ENCODE results near the gene XPR1. TPM values are rescaled to one million over a fixed set of nuclear protein-coding genes. Genes with fewer than 3 reads are reported as not detected.

Gene XPR1
- total and polyA plus RNA-seq, 2 donors = 9.5 to 10.3 TPM

- DNase-seq (ENCODE audit: low read depth in 6 of 9, low spot score in 9 of 9) = no peak
- Histone ChIP-seq H3K4me1 (ENCODE audit: control insufficient read depth in 2 of 2, insufficient read depth in 2 of 2, low read length in 2 of 2) (no peaks in the 10 kb centered on the region), H3K36me3 (ENCODE audit: control insufficient read depth in 2 of 2, insufficient read depth in 2 of 2, low read length in 1 of 2) (no peaks in the 10 kb centered on the region), H3K9me3 (ENCODE audit: control insufficient read depth in 2 of 2, insufficient read depth in 1 of 2, low read length in 1 of 2) (no peaks in the 10 kb centered on the region), H3K27ac (ENCODE audit: low read depth in 1 of 2, low read length in 1 of 2) (no peak overlapping the region), H3K4me3 (ENCODE audit: low read length in 2 of 2) (no peak overlapping the region), H3K27me3 (ENCODE audit: control insufficient read depth in 2 of 2, insufficient read depth in 1 of 2, low read length in 1 of 2) (no peaks in the 10 kb centered on the region)
- WGBS = 94% methylated on average over 5 of the region's 5 CpGs
Measured at GRCh38 chr1:180646093-180646492, 14.3 kb downstream of the XPR1 start.

DNA sequence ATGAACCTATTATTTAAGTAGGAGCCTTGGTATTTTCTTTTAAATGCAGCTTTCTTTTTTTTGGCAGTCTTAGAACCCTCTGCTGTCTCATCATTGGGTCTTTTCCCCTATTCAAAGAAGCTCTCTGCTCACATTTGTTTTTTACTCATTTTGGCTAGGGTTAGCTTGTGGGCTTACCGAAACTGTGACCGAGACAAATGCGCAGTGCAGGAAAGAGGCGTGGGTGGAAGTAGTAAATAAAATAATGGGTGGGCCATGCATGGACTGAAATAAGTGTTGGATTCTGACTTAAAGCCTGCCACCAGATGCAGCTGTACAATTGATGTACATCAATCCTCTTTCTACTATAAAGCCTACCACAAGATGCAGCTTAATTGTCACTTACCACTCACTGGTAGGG lies 14.7 kb downstream of the XPR1 start:
- Histone ChIP-seq H3K27ac (ENCODE audit: low read depth in 1 of 2, low read length in 1 of 2) (no peak overlapping the region), H3K4me3 (ENCODE audit: low read length in 2 of 2) (no peak overlapping the region), H3K36me3 (ENCODE audit: control insufficient read depth in 2 of 2, insufficient read depth in 2 of 2, low read length in 1 of 2) (no peaks in the 10 kb centered on the region), H3K27me3 (ENCODE audit: control insufficient read depth in 2 of 2, insufficient read depth in 1 of 2, low read length in 1 of 2) (no peaks in the 10 kb centered on the region), H3K9me3 (ENCODE audit: control insufficient read depth in 2 of 2, insufficient read depth in 1 of 2, low read length in 1 of 2) (no peaks in the 10 kb centered on the region), H3K4me1 (ENCODE audit: control insufficient read depth in 2 of 2, insufficient read depth in 2 of 2, low read length in 2 of 2) (no peaks in the 10 kb centered on the region)
- WGBS = 82% methylated on average over 4 of the region's 4 CpGs
- no peak for DNase-seq (ENCODE audit: low read depth in 6 of 9, low spot score in 9 of 9)

DNA sequence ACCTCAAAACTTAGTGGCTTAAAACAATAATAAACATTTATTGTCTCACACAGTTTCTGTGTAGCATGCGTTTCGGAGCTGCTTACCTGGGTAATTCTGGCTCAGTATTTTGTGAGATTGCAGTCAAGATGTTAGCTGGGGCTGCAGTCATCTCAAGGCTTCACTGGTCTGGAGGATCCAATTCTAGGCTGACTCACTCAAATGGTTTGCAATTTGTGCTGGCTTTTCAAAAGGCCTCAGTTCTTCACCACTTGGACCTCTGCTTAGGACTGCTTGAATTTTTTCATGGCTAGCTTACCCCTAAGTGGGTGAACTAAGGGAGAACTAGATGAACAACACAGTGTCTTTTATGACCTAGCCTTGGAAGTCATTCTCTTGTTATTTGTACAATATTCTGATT lies 21.0 kb downstream of the XPR1 start:
- no peak overlapping the region for H3K27ac ChIP-seq (ENCODE audit: low read depth in 1 of 2, low read length in 1 of 2)
- H3K4me3 ChIP-seq (ENCODE audit: low read length in 2 of 2) = no peak overlapping the region
- H3K36me3 ChIP-seq (ENCODE audit: control insufficient read depth in 2 of 2, insufficient read depth in 2 of 2, low read length in 1 of 2) = no peaks in the 10 kb centered on the region
- 99% methylated on average over 2 of the region's 2 CpGs for WGBS
- no peak for DNase-seq (ENCODE audit: low read depth in 6 of 9, low spot score in 9 of 9)
- H3K9me3 ChIP-seq (ENCODE audit: control insufficient read depth in 2 of 2, insufficient read depth in 1 of 2, low read length in 1 of 2) = no peaks in the 10 kb centered on the region
- no peaks in the 10 kb centered on the region for H3K27me3 ChIP-seq (ENCODE audit: control insufficient read depth in 2 of 2, insufficient read depth in 1 of 2, low read length in 1 of 2)
- no peaks in the 10 kb centered on the region for H3K4me1 ChIP-seq (ENCODE audit: control insufficient read depth in 2 of 2, insufficient read depth in 2 of 2, low read length in 2 of 2)

DNA sequence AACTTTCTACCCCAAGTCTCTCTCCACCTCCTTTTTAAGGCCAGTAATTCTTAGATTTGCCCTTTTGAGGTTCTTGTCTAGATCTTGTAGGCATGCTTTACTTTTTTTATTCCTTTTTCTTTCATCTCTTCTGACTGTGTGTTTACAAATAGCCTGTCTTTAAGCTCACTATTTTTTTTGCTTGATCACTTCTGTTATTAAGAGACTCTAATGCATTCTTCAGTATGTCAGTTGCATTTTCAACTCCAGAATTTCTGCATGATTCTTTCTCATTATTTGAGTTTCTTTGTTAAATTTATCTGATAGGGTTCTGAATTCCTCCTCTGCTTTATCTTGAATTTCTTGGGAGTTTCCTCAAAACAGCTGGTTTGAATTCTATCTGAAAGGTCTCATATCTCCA lies 30.9 kb downstream of the XPR1 start:
- H3K9me3 ChIP-seq (ENCODE audit: control insufficient read depth in 2 of 2, insufficient read depth in 1 of 2, low read length in 1 of 2) = peaks cover 2 to 25% of the 10 kb centered on the region in 2 donors
- H3K27me3 ChIP-seq (ENCODE audit: control insufficient read depth in 2 of 2, insufficient read depth in 1 of 2, low read length in 1 of 2) = no peaks in the 10 kb centered on the region

DNA sequence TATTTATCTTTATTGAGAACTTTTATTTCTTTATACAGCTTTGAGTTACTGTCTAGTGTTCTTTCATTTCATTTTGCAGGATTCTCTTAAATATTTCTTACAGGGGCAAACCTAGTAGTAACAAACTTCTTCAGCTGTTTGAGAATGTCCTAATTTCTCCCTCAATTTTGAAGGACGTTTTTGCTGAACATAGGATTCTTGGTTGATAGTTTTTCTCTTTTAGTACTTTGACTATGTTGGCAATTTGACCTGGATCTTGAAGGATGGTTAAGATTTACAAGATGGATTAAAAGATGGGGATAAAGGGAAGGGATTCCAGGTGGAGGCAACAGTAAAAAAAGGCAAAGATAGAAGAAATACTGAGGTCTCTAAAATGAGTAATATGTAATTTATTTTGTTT lies 38.9 kb downstream of the XPR1 start:
- 98% methylated on average over 1 of the region's 1 CpG for WGBS
- H3K27me3 ChIP-seq (ENCODE audit: control insufficient read depth in 2 of 2, insufficient read depth in 1 of 2, low read length in 1 of 2) = no peaks in the 10 kb centered on the region

More for the DNA sequence above, 30.9 kb downstream of the XPR1 start:
- no peak for DNase-seq (ENCODE audit: low read depth in 6 of 9, low spot score in 9 of 9)
- Histone ChIP-seq H3K36me3 (ENCODE audit: control insufficient read depth in 2 of 2, insufficient read depth in 2 of 2, low read length in 1 of 2) (peaks cover 0 to 3% of the 10 kb centered on the region in 2 donors), H3K27ac (ENCODE audit: low read depth in 1 of 2, low read length in 1 of 2) (no peak overlapping the region), H3K4me1 (ENCODE audit: control insufficient read depth in 2 of 2, insufficient read depth in 2 of 2, low read length in 2 of 2) (no peaks in the 10 kb centered on the region), H3K4me3 (ENCODE audit: low read length in 2 of 2) (no peak overlapping the region)

DNA sequence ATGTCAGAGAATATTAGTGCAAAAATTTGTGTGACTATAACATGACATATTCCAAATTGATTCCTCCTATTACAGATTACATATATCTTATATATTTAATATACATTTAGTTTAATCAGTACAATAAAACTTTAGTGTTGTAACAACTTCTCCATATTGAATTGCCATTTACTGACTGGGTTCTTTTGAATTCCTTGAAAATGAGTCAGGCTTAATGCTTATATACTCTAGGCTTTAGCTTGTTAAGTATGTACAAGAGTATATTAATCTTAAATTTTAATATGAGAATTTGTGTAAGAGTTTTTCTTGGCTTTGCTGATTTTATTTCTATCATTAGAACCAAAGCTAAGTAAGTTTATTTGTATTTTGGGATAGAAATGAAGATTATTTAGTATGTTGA lies 40.3 kb downstream of the XPR1 start:
- DNase-seq (ENCODE audit: low read depth in 6 of 9, low spot score in 9 of 9) = no peak
- Histone ChIP-seq H3K9me3 (ENCODE audit: control insufficient read depth in 2 of 2, insufficient read depth in 1 of 2, low read length in 1 of 2) (peaks cover 0 to 4% of the 10 kb centered on the region in 2 donors), H3K4me1 (ENCODE audit: control insufficient read depth in 2 of 2, insufficient read depth in 2 of 2, low read length in 2 of 2) (no peaks in the 10 kb centered on the region), H3K27ac (ENCODE audit: low read depth in 1 of 2, low read length in 1 of 2) (no peak overlapping the region), H3K27me3 (ENCODE audit: control insufficient read depth in 2 of 2, insufficient read depth in 1 of 2, low read length in 1 of 2) (no peaks in the 10 kb centered on the region), H3K36me3 (ENCODE audit: control insufficient read depth in 2 of 2, insufficient read depth in 2 of 2, low read length in 1 of 2) (no peaks in the 10 kb centered on the region), H3K4me3 (ENCODE audit: low read length in 2 of 2) (no peak overlapping the region)

More for the DNA sequence above, 38.9 kb downstream of the XPR1 start:
- H3K4me1 ChIP-seq (ENCODE audit: control insufficient read depth in 2 of 2, insufficient read depth in 2 of 2, low read length in 2 of 2) = no peaks in the 10 kb centered on the region
- no peak overlapping the region for H3K4me3 ChIP-seq (ENCODE audit: low read length in 2 of 2)
- peaks cover 0 to 4% of the 10 kb centered on the region in 2 donors for H3K9me3 ChIP-seq (ENCODE audit: control insufficient read depth in 2 of 2, insufficient read depth in 1 of 2, low read length in 1 of 2)
- H3K27ac ChIP-seq (ENCODE audit: low read depth in 1 of 2, low read length in 1 of 2) = no peak overlapping the region
- DNase-seq (ENCODE audit: low read depth in 6 of 9, low spot score in 9 of 9) = no peak
- H3K36me3 ChIP-seq (ENCODE audit: control insufficient read depth in 2 of 2, insufficient read depth in 2 of 2, low read length in 1 of 2) = no peaks in the 10 kb centered on the region

GRCh38 chr1:180672505-180672904 lies 40.7 kb downstream of the XPR1 start:
- DNase-seq (ENCODE audit: low read depth in 6 of 9, low spot score in 9 of 9) = no peak
- H3K4me1 ChIP-seq (ENCODE audit: control insufficient read depth in 2 of 2, insufficient read depth in 2 of 2, low read length in 2 of 2) = no peaks in the 10 kb centered on the region

GRCh38 chr1:180674603-180675530 lies 43.0 kb downstream of the XPR1 start:
- Histone ChIP-seq H3K4me1 (ENCODE audit: control insufficient read depth in 2 of 2, insufficient read depth in 2 of 2, low read length in 2 of 2) (no peaks in the 10 kb centered on the region), H3K9me3 (ENCODE audit: control insufficient read depth in 2 of 2, insufficient read depth in 1 of 2, low read length in 1 of 2) (peaks cover 0 to 4% of the 10 kb centered on the region in 2 donors), H3K27me3 (ENCODE audit: control insufficient read depth in 2 of 2, insufficient read depth in 1 of 2, low read length in 1 of 2) (no peaks in the 10 kb centered on the region), H3K36me3 (ENCODE audit: control insufficient read depth in 2 of 2, insufficient read depth in 2 of 2, low read length in 1 of 2) (no peaks in the 10 kb centered on the region), H3K4me3 (ENCODE audit: low read length in 2 of 2) (no peak overlapping the region), H3K27ac (ENCODE audit: low read depth in 1 of 2, low read length in 1 of 2) (no peak overlapping the region)
- no peak for DNase-seq (ENCODE audit: low read depth in 6 of 9, low spot score in 9 of 9)
- WGBS = 0% methylated on average over 1 of the region's 1 CpG

More at GRCh38 chr1:180672505-180672904, 40.7 kb downstream of the XPR1 start:
- Histone ChIP-seq H3K36me3 (ENCODE audit: control insufficient read depth in 2 of 2, insufficient read depth in 2 of 2, low read length in 1 of 2) (no peaks in the 10 kb centered on the region), H3K4me3 (ENCODE audit: low read length in 2 of 2) (no peak overlapping the region), H3K9me3 (ENCODE audit: control insufficient read depth in 2 of 2, insufficient read depth in 1 of 2, low read length in 1 of 2) (peaks cover 0 to 4% of the 10 kb centered on the region in 2 donors), H3K27me3 (ENCODE audit: control insufficient read depth in 2 of 2, insufficient read depth in 1 of 2, low read length in 1 of 2) (no peaks in the 10 kb centered on the region), H3K27ac (ENCODE audit: low read depth in 1 of 2, low read length in 1 of 2) (no peak overlapping the region)

DNA sequence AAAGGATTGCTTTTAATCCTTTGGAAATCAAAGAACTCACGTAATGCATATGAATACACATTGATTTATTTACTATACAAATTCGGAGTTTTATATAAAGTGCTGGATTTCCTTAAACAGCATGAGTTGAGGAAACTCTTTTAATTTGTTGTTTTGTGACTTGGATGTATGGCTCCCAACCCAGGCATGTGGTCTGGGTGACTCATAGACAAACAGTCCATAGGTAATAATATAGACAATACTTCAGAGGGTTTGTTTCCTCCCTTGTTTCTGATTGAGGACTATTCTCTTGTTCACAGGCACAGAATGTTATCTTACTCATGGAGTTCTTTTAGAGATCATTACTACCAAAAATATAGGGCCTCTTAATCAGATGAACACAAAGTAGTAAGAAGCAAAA lies 43.8 kb downstream of the XPR1 start:
- Histone ChIP-seq H3K4me1 (ENCODE audit: control insufficient read depth in 2 of 2, insufficient read depth in 2 of 2, low read length in 2 of 2) (no peaks in the 10 kb centered on the region), H3K36me3 (ENCODE audit: control insufficient read depth in 2 of 2, insufficient read depth in 2 of 2, low read length in 1 of 2) (no peaks in the 10 kb centered on the region), H3K27me3 (ENCODE audit: control insufficient read depth in 2 of 2, insufficient read depth in 1 of 2, low read length in 1 of 2) (no peaks in the 10 kb centered on the region), H3K4me3 (ENCODE audit: low read length in 2 of 2) (no peak overlapping the region), H3K27ac (ENCODE audit: low read depth in 1 of 2, low read length in 1 of 2) (no peak overlapping the region), H3K9me3 (ENCODE audit: control insufficient read depth in 2 of 2, insufficient read depth in 1 of 2, low read length in 1 of 2) (peaks cover 0 to 4% of the 10 kb centered on the region in 2 donors)
- DNase-seq (ENCODE audit: low read depth in 6 of 9, low spot score in 9 of 9) = no peak
- 98% methylated on average over 2 of the region's 2 CpGs for WGBS
